AG04449 (cell line): ENCODE data around the gene TUBB.

Experiments used
- CTCF ChIA-PET: fragments of 350-600 bp; formaldehyde crosslinking; extraction: SDS; loops from one replicate; lab custom pipeline; 2021; ENCODE audit warnings: antibody characterized with exemption; lab: Yijun Ruan, JAX
- POLR2A ChIA-PET: fragments of 400-600, 350-600 bp; formaldehyde crosslinking; extraction: SDS; loops from one replicate; lab custom pipeline; 2020; ENCODE audit warnings: antibody characterized with exemption, inconsistent platforms; lab: Yijun Ruan, JAX
- DNase-seq: peaks from one replicate; pipeline ENCODE4 v3.0.0-alpha.2; 2010; ENCODE audit warnings: low read depth, low spot score
- H3K4me3 ChIP-seq: 2 replicates; pipeline ENCODE4 v1.5.1; 2011; ENCODE audit warnings: low read depth, mild to moderate bottlenecking, control low read depth, low read length
- TF ChIP-seq, protein P1 (sequence below): IDR thresholded peaks from one replicate; pipeline ENCODE4 v1.5.1; 2011; ENCODE audit warnings: mild to moderate bottlenecking, moderate library complexity, low read length, control low read depth, inconsistent platforms; ENCODE audit not compliant: insufficient read depth; ENCODE audit errors: missing control alignments

The TUBB gene

DNA sequence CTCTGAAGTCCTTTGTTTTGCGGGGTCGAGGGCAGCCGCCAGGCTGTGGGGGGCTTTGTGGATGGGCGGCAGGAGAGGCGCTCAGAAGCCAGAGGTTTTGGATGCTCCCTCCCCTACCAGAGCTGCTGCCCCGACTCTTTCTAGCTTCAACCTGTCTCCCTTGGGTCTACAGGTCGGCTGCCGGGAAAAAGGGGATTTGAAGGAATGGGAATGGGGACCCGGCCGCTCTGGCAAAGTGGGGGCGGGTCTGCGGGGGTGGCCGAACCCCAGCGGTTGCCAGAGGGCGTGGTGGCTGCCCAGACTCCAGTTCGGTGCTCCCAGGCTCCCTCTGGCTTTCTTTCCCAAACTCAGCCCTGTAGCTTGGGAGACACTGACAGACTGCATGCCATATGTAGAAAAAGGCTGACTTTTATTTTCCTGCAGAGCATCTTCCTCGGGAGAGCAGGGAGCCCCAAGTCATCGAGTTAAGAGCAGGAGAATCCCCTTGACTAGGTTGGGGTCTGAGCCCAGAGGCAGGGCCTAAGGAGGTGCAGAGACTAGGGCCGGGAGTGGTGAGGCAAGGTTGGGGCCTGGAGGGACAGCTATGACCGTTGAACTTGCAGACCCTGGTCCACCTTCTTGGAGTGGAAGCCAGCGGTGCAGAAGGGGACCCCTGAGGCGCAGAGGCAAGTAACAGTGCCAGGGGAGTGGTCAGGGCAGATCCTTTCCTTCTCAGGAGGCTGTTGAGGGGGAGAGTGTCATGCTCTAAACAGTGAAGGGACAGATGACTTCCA lies 32.3 kb upstream of the TUBB start:
- no peak for DNase-seq
- POLR2A ChIA-PET, result interaction anchor here (0.8 to 2.0 kb wide), 9 partner anchors 10 to 75 kb away, joined by 3 to 16 read pairs (median 4); partner anchors contain the start of gene MDC1

DNA sequence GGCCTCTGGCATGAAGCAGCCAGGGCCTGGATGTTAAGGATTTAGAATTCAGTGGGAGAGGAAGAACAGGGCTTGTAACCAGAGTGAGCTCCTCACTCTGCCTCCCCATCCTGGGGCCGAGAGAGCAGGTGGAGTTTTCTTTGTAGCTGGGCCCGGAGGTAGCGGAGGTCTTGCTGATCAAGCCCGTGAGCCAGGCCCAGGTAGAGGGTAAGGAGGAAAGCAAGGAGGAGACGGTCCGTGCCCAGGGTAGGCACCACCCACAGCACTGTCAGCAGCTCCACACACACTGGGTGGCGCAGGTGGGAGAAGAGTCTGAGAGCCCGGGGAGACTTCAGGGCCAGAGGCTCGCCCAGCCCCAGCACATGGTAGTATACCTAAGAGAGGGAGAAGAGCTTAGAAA lies 31.6 kb upstream of the TUBB start:
- CTCF ChIA-PET, result interaction anchor here (1.3 to 3.4 kb wide), 8 partner anchors 11 to 42 kb away, joined by 3 to 31 read pairs (median 8); partner anchors contain the start of genes DHX16, MDC1 and TUBB
- H3K4me3 ChIP-seq, result peak overlapping the region; percentile 15; the same call in 1 of the 2 replicates
- TF ChIP-seq, protein P1, sequence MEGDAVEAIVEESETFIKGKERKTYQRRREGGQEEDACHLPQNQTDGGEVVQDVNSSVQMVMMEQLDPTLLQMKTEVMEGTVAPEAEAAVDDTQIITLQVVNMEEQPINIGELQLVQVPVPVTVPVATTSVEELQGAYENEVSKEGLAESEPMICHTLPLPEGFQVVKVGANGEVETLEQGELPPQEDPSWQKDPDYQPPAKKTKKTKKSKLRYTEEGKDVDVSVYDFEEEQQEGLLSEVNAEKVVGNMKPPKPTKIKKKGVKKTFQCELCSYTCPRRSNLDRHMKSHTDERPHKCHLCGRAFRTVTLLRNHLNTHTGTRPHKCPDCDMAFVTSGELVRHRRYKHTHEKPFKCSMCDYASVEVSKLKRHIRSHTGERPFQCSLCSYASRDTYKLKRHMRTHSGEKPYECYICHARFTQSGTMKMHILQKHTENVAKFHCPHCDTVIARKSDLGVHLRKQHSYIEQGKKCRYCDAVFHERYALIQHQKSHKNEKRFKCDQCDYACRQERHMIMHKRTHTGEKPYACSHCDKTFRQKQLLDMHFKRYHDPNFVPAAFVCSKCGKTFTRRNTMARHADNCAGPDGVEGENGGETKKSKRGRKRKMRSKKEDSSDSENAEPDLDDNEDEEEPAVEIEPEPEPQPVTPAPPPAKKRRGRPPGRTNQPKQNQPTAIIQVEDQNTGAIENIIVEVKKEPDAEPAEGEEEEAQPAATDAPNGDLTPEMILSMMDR, result no peak
- POLR2A ChIA-PET, result interaction anchor here (1.0 to 2.0 kb wide), 4 partner anchors 29 to 41 kb away, joined by 4 to 16 read pairs (median 5); partner anchors contain the start of genes MDC1 and TUBB
- no peak for DNase-seq

More for the DNA sequence above, 32.3 kb upstream of the TUBB start:
- H3K4me3 ChIP-seq, result peak overlapping the region; percentile 89
- TF ChIP-seq, protein P1, result peak; percentile 33
- CTCF ChIA-PET, result interaction anchor here (1.0 to 3.4 kb wide), 10 partner anchors 10 to 43 kb away, joined by 3 to 31 read pairs (median 6); partner anchors contain the start of genes DHX16, MDC1 and TUBB

DNA sequence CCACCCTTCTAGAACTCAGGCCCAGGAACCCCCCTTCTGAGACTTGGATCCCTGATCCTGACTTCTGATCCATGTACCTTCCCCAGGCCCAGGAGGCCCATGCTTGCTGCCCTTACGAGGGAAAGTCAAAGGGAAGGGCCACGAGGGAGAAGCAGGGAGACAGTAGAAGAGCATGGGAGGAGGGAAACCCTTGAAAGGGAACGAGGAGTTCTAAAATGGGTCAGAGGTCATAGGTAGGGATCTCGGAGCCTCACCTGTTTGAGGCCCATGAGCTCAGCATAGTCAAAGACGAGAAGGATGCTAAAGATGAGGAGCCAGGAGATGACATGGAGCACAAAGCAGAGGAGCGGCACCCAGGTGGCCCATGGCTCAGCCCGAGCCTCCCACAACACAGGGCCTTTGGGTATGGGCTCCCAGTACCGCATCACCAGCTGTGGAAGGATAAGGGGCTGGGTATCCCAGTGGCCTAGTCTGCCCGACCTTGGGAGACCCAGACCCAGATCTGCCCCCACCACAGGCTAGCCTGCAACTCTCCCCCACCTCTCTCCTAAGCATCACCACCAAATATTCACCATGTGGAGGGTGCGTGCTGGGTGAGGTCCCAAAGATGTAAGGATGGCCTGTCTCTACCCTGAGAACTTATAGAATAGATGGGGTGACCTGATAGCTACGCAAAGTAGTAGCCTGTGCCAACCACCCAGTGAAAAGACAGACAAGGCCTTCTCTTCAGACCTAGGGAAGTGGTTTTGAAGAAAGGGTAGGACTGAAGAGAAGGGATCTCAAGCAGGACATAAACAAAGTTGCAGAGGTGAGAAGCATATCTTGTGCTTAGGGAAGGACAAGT lies 30.9 kb upstream of the TUBB start:
- CTCF ChIA-PET, result interaction anchor here (1.3 to 3.4 kb wide), 8 partner anchors 11 to 42 kb away, joined by 3 to 31 read pairs (median 10); partner anchors contain the start of genes DHX16 and TUBB
- TF ChIP-seq, protein P1, result no peak
- peak overlapping the region; percentile 3 for H3K4me3 ChIP-seq
- POLR2A ChIA-PET, result interaction anchor here (1.3 kb wide), 1 partner anchor 30 kb away, joined by 5 read pairs; the partner anchor contains the start of gene TUBB
- DNase-seq, result no peak

DNA sequence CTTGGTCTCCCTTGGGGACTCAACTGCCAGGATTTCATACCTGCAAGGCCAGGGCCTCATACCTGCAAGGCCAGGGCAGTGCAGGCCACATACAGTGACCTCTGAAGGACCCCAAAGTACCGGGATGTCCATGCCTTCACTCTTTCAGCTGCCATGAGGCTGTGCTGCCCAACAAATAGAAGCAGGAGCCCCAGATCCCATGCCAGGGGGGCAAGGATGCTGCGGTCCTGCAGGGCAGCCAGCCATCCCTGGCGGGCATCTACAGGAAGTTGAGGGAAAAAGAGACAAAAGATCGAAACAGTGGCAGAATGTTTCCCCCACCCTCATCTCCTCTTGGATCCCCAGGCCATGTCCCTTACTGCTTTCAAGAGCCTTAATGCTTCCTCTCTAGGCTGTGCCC lies 30.2 kb upstream of the TUBB start:
- TF ChIP-seq, protein P1, result no peak
- DNase-seq, result no peak
- CTCF ChIA-PET, result interaction anchor here (1.3 to 3.4 kb wide), 4 partner anchors 12 to 32 kb away, joined by 3 to 31 read pairs (median 8); partner anchors contain the start of gene TUBB
- POLR2A ChIA-PET, result interaction anchor here (0.6 to 1.4 kb wide), 5 partner anchors 27 to 72 kb away, joined by 3 to 6 read pairs (median 4); partner anchors contain the start of genes MDC1 and MRPS18B
- H3K4me3 ChIP-seq, result peak overlapping the region; percentile 98

DNA sequence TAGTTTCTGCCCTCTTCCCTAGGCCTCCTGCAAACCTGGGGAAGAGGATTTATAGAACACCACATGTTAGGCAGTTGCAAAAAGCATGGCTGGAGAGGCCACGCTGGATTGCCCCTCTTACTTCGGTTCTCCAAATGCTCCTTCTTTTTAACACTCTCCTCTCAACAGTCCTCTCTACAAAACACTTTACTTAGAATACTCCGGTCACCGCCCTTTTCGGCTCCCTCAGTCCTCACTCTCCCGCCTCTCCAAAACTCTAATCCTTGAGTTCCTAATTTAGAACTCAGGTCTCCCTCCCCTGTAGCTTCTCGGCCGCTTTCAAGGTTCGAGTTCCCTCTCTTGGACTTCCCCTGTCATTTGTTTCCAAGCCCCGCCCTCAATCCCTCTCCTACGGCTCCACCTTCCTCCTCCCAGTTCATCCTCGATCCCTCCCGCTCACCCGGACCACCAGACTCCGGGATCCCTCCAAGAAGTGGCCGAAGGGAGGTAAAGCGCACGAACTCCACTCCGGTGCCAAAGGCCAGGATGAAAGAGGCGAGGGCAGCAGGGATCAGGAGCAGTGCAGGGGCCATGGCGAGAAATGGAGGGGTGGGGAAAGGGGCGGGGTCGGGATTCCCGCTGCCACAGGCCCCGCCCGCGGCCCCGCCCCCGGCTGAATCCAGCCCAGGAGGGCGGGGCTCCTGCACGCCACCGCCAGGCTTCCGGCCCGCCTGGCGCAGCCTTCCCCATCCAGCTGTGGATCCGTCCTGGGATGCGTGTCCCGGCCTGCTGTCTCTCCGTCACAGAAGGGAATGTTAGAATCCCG lies 29.5 kb upstream of the TUBB start, which contains the start of gene NRM:
Gene NRM, minus strand, starts transcription at position 582 of the 805 bp plus-strand sequence. Its CDS starts 10 bp downstream, at position 572.
- ChIA-PET POLR2A (interaction anchor here (0.6 to 1.4 kb wide), 10 partner anchors 12 to 91 kb away, joined by 3 to 6 read pairs (median 4); partner anchors contain the start of genes FLOT1, MDC1, MRPS18B and TUBB), CTCF (interaction anchor here (1.1 to 3.4 kb wide), 6 partner anchors 12 to 32 kb away, joined by 3 to 31 read pairs (median 4); partner anchors contain the start of genes MDC1 and TUBB)
- TF ChIP-seq, protein P1, result no peak
- DNase-seq, result no peak
- H3K4me3 ChIP-seq, result peak within 1 kb of the TSS; percentile 98
